HepG2 (cell line): ENCODE data around the gene NOTUM. TPM values are rescaled to one million over a fixed set of nuclear protein-coding genes. Genes with fewer than 3 reads are reported as not detected.

Experiments used
- ARNTL ChIP-seq: sonication (generic); formaldehyde crosslinking; IDR thresholded peaks from 2 replicates; pipeline ENCODE4 v1.4.0; 2020; ENCODE audit warnings: mild to moderate bottlenecking, missing genetic modification reagents
- CEBPB ChIP-seq: IDR thresholded peaks from 2 replicates; pipeline ENCODE4 v1.6.1; 2011; ENCODE audit warnings: low read depth, low read length, improper control_type of control experiment, borderline replicate concordance
- FOSL1 ChIP-seq: sonication (generic); formaldehyde crosslinking; IDR thresholded peaks from 2 replicates; pipeline ENCODE4 v1.9.0; 2021; ENCODE audit warnings: missing genetic modification reagents, borderline replicate concordance
- GLMP ChIP-seq: sonication (generic); formaldehyde crosslinking; IDR thresholded peaks from 2 replicates; pipeline ENCODE4 v1.9.0; 2021; ENCODE audit warnings: missing genetic modification reagents, mild to moderate bottlenecking, borderline replicate concordance
- JARID2 ChIP-seq: sonication (generic); formaldehyde crosslinking; IDR thresholded peaks from 2 replicates; pipeline ENCODE4 v1.8.1; 2023; ENCODE audit warnings: missing genetic modification reagents, inconsistent platforms; ENCODE audit not compliant: insufficient replicate concordance
- KDM5B ChIP-seq: sonication (generic); formaldehyde crosslinking; IDR thresholded peaks from 2 replicates; pipeline ENCODE4 v1.4.0; 2020; ENCODE audit warnings: missing genetic modification reagents, mild to moderate bottlenecking, borderline replicate concordance
- KLF16 ChIP-seq, 2 experiments: sonication (generic) in 1 of 2; formaldehyde crosslinking in 1 of 2; IDR thresholded peaks; 2 replicates each; pipeline versions ENCODE4 v1.6.1 to v1.8.0; 2016 to 2023; ENCODE audit warnings: missing genetic modification reagents in 2 of 2, missing compliant biosample characterization in 1 of 2
- MIER2 ChIP-seq: IDR thresholded peaks from 2 replicates; pipeline ENCODE4 v1.6.1; 2016; ENCODE audit warnings: missing biosample characterization, missing genetic modification reagents
- NBN ChIP-seq: fragments of 450-650 bp; conservative IDR thresholded peaks from 2 replicates; pipeline ENCODE4 v1.6.1; 2017
- NFE2L1 ChIP-seq: sonication (generic); formaldehyde crosslinking; IDR thresholded peaks from 2 replicates; pipeline ENCODE4 v1.4.0; 2020; ENCODE audit warnings: missing genetic modification reagents, mild to moderate bottlenecking, borderline replicate concordance
- NFRKB ChIP-seq: fragments of 450-650 bp; IDR thresholded peaks from 2 replicates; pipeline ENCODE4 v1.6.1; 2017
- POLR2AphosphoS5 ChIP-seq: IDR thresholded peaks from 2 replicates; pipeline ENCODE4 v1.6.1; 2012; ENCODE audit warnings: low read depth, low read length
- RNF219 ChIP-seq: sonication (generic); formaldehyde crosslinking; IDR thresholded peaks from 2 replicates; pipeline ENCODE4 v1.5.0; 2020; ENCODE audit warnings: mild to moderate bottlenecking, missing genetic modification reagents
- STAT5B ChIP-seq: sonication (generic); formaldehyde crosslinking; IDR thresholded peaks from 2 replicates; pipeline ENCODE4 v1.4.0; 2020; ENCODE audit warnings: missing genetic modification reagents
- TEAD3 ChIP-seq: optimal IDR thresholded peaks from 2 replicates; pipeline ENCODE3; 2016; ENCODE audit warnings: borderline replicate concordance
- TEF ChIP-seq: sonication (generic); formaldehyde crosslinking; IDR thresholded peaks from 2 replicates; pipeline ENCODE4 v1.5.0; 2020; ENCODE audit warnings: missing genetic modification reagents
- TERF1 ChIP-seq: sonication (generic); formaldehyde crosslinking; IDR thresholded peaks from 2 replicates; pipeline ENCODE4 v1.8.0; 2022; ENCODE audit warnings: mild to moderate bottlenecking, missing genetic modification reagents, moderate library complexity
- ZBTB34 ChIP-seq: sonication (generic); formaldehyde crosslinking; IDR thresholded peaks from 2 replicates; pipeline ENCODE4 v1.8.0; 2022; ENCODE audit warnings: mild to moderate bottlenecking, missing genetic modification reagents
- ZMYM3 ChIP-seq: sonication (generic); formaldehyde crosslinking; IDR thresholded peaks from 2 replicates; pipeline ENCODE4 v1.5.1; 2020; ENCODE audit warnings: mild to moderate bottlenecking, missing genetic modification reagents
- ZNF143 ChIP-seq: sonication (generic); formaldehyde crosslinking; IDR thresholded peaks from 2 replicates; pipeline ENCODE4 v1.4.0; 2020; ENCODE audit warnings: missing genetic modification reagents
- ZNF547 ChIP-seq: sonication (generic); formaldehyde crosslinking; IDR thresholded peaks from 2 replicates; pipeline ENCODE4 v1.5.1; 2020; ENCODE audit warnings: mild to moderate bottlenecking, missing genetic modification reagents
- ZNF567 ChIP-seq: sonication (generic); formaldehyde crosslinking; IDR thresholded peaks from 2 replicates; pipeline ENCODE4 v1.8.1; 2023; ENCODE audit warnings: mild to moderate bottlenecking, missing genetic modification reagents, borderline replicate concordance
- ZNF746 ChIP-seq: sonication (generic); formaldehyde crosslinking; IDR thresholded peaks from 2 replicates; pipeline ENCODE4 v1.8.0; 2022; ENCODE audit warnings: mild to moderate bottlenecking, missing genetic modification reagents
- polyA plus RNA-seq, 8 experiments: library from polyadenylated mRNA; depleted of rRNA in 3 of 8; stranded (reverse) in 7 of 8; unstranded in 1 of 8; fragments of >200 nt; fragmentation: Illumina TruSeq in 4 of 8; extraction: Trizol in 4 of 8; gene quantifications; 2 replicates each; pipeline versions ENCODE4 v1.2.1 to v1.2.3, GENCODE V29; 2011 to 2016; ENCODE audit warnings: low read depth in 4 of 8, missing spikeins in 1 of 8, mixed read lengths in 1 of 8; ENCODE audit not compliant: insufficient read depth in 1 of 8
- total RNA-seq, 5 experiments: library from RNA; depleted of rRNA; stranded (reverse); fragments of >200 nt; fragmentation: Illumina TruSeq; extraction: Trizol; gene quantifications; 2 replicates each; pipeline ENCODE4 v1.2.3, GENCODE V29; 2016; ENCODE audit warnings: low read depth in 1 of 5

The NOTUM gene
- total and polyA plus RNA-seq, 2 of the 13 experiments (the other 11 are each of a cell fraction or from before 2014, with no cell fraction given), result 150 to 160 TPM

GRCh38 chr17:81995463-81996231 lies 34.7 kb upstream of the NOTUM start (continued):
- peak; percentile 16; the same call in 1 of the 2 replicates for TF ChIP-seq RNF219 (CRISPR knock-in tag)
- TF ChIP-seq KDM5B (CRISPR knock-in tag), result peak; percentile 74
- TF ChIP-seq NFRKB, result no peak
- peak; percentile 59; the same call in 1 of the 2 replicates for TF ChIP-seq ZMYM3
- TF ChIP-seq JARID2 (CRISPR knock-in tag), result peak; percentile 19
- peak; percentile 89 for TF ChIP-seq STAT5B (CRISPR knock-in tag)
- TF ChIP-seq TEAD3, result no peak
- peak; percentile 90 for TF ChIP-seq ZNF547 (CRISPR knock-in tag)
- TF ChIP-seq POLR2AphosphoS5, result peak; percentile 43; the same call in 1 of the 2 replicates
- TF ChIP-seq ZBTB34 (CRISPR knock-in tag), result peak; percentile 13; the same call in 1 of the 2 replicates
- no peak for TF ChIP-seq MIER2 (CRISPR knock-in tag)
- TF ChIP-seq FOSL1 (CRISPR knock-in tag), result no peak
- 0 out of 2 replicates have a peak, but pooled peaks have one; percentile 1 for TF ChIP-seq ZNF746 (CRISPR knock-in tag)
- peak; percentile 93 for TF ChIP-seq ZNF567 (CRISPR knock-in tag)
- TF ChIP-seq ARNTL (CRISPR knock-in tag), result no peak
- no peak for TF ChIP-seq TERF1
- no peak for TF ChIP-seq KLF16 (CRISPR knock-in tag; IDR thresholded peaks at IDR 0.05)
- TF ChIP-seq ZNF143 (CRISPR knock-in tag), result peak; percentile 2; the same call in 1 of the 2 replicates
- no peak; the same call in 1 of the 2 replicates for TF ChIP-seq TEF (CRISPR knock-in tag)
- peak; percentile 68 for TF ChIP-seq NFE2L1 (CRISPR knock-in tag)
- TF ChIP-seq GLMP (CRISPR knock-in tag), result no peak
- no peak for TF ChIP-seq CEBPB
- no peak for TF ChIP-seq NBN
